GM23338 (cell line): ENCODE measurements around the gene PDSS2. TPM values are rescaled to one million over a fixed set of nuclear protein-coding genes. Genes with fewer than 3 reads are reported as not detected.

Experiments used
- ATAC-seq: fragments of 200-7000 bp; cut with Tn5 transposase; 3 replicates; pipeline ENCODE4 v1.9.1; 2020
- DNase-seq: peaks from one replicate; pipeline ENCODE4 v3.0.0-alpha.2; 2015; ENCODE audit warnings: low spot score
- H2AFZ ChIP-seq: fragments of 200-600 bp; sonication (generic); 2 replicates; pipeline ENCODE4 v1.8.0; 2016; ENCODE audit warnings: antibody characterized with exemption, mild to moderate bottlenecking, moderate library complexity
- H3F3A ChIP-seq: fragments of 200-600 bp; sonication (generic); replicated peaks from 2 replicates; pipeline ENCODE4 v1.8.0; 2017; ENCODE audit warnings: antibody characterized with exemption, mixed run types, low read depth
- H3K27ac ChIP-seq: fragments of 200-600 bp; sonication (generic); 2 replicates; pipeline ENCODE4 v1.6.1; 2016; ENCODE audit warnings: low read depth
- H3K27me3 ChIP-seq: fragments of 200-600 bp; sonication (generic); 2 replicates; pipeline ENCODE4 v1.8.0; 2016; ENCODE audit warnings: mild to moderate bottlenecking, mixed run types, moderate library complexity; ENCODE audit not compliant: insufficient read depth
- H3K36me3 ChIP-seq: fragments of 200-600 bp; sonication (generic); 2 replicates; pipeline ENCODE4 v1.8.0; 2016; ENCODE audit warnings: mild to moderate bottlenecking; ENCODE audit not compliant: insufficient read depth
- H3K4me1 ChIP-seq: fragments of 200-600 bp; sonication (generic); 2 replicates; pipeline ENCODE4 v1.8.0; 2016; ENCODE audit warnings: mild to moderate bottlenecking, moderate library complexity; ENCODE audit not compliant: insufficient read depth
- H3K4me2 ChIP-seq: fragments of 200-600 bp; sonication (generic); 2 replicates; pipeline ENCODE4 v1.7.1; 2017; ENCODE audit warnings: mixed run types
- H3K4me3 ChIP-seq: fragments of 200-600 bp; sonication (generic); 2 replicates; pipeline ENCODE4 v1.6.1; 2016; ENCODE audit warnings: mixed run types
- H3K79me2 ChIP-seq: fragments of 200-600 bp; sonication (generic); replicated peaks from 2 replicates; pipeline ENCODE4 v1.8.0; 2017; ENCODE audit warnings: mild to moderate bottlenecking; ENCODE audit not compliant: insufficient read depth
- H3K9me2 ChIP-seq: fragments of 200-600 bp; sonication (generic); 2 replicates; pipeline ENCODE4 v1.8.0; 2017; ENCODE audit not compliant: insufficient read depth
- H4K20me1 ChIP-seq: fragments of 200-600 bp; sonication (generic); replicated peaks from 2 replicates; pipeline ENCODE4 v1.8.0; 2017; ENCODE audit warnings: mild to moderate bottlenecking; ENCODE audit not compliant: insufficient read depth
- H3K27ac Mint-ChIP-seq: 2 replicates; pipeline ENCODE4 v1.8.0; 2020; ENCODE audit warnings: inconsistent platforms, mild to moderate bottlenecking, moderate library complexity, mixed read lengths
- H3K27me3 Mint-ChIP-seq: 3 replicates; pipeline ENCODE4 v1.8.0; 2022; ENCODE audit warnings: low read depth, mild to moderate bottlenecking, moderate library complexity, mixed read lengths, inconsistent platforms; ENCODE audit not compliant: insufficient read depth, poor library complexity
- H3K36me3 Mint-ChIP-seq: 3 replicates; pipeline ENCODE4 v1.8.0; 2021; ENCODE audit warnings: low read depth, mild to moderate bottlenecking, inconsistent platforms, moderate library complexity, mixed read lengths
- H3K4me1 Mint-ChIP-seq: 3 replicates; pipeline ENCODE4 v1.8.0; 2020; ENCODE audit warnings: mild to moderate bottlenecking, inconsistent platforms, mixed read lengths
- H3K4me3 Mint-ChIP-seq: 3 replicates; pipeline ENCODE4 v1.8.0; 2021; ENCODE audit warnings: moderate library complexity, mild to moderate bottlenecking, inconsistent platforms, mixed read lengths
- H3K9me3 Mint-ChIP-seq: 3 replicates; pipeline ENCODE4 v1.8.0; 2020; ENCODE audit warnings: moderate library complexity, mild to moderate bottlenecking, inconsistent platforms, mixed read lengths
- CREB1 ChIP-seq: fragments of 250-450 bp; sonication (Bioruptor Pico); IDR thresholded peaks from 2 replicates; pipeline ENCODE4 v1.5.0; 2020; ENCODE audit warnings: low read depth, mild to moderate bottlenecking, moderate library complexity
- CTCF ChIP-seq, 2 experiments: fragments of 200-600 bp in 1 of 2; sonication (generic) in 1 of 2; conservative IDR thresholded peaks; 2 replicates each; pipeline versions ENCODE4 v1.5.1 to v1.6.1; 2016 to 2017; ENCODE audit warnings: antibody characterized with exemption in 2 of 2, low read depth in 2 of 2, mild to moderate bottlenecking in 2 of 2, moderate library complexity in 1 of 2
- EZH2 ChIP-seq: fragments of 200-600 bp; sonication (generic); IDR thresholded peaks from one replicate; pipeline ENCODE4 v1.8.0; 2017; ENCODE audit warnings: antibody characterized with exemption, mild to moderate bottlenecking, low read depth; ENCODE audit not compliant: unreplicated experiment
- EZH2phosphoT487 ChIP-seq: fragments of 200-600 bp; sonication (generic); IDR thresholded peaks from one replicate; pipeline ENCODE4 v1.8.1; 2018; ENCODE audit warnings: antibody characterized with exemption; ENCODE audit not compliant: unreplicated experiment
- JUNB ChIP-seq: IDR thresholded peaks from one replicate; pipeline ENCODE4 v1.6.1; 2016; ENCODE audit warnings: antibody characterized with exemption; ENCODE audit not compliant: unreplicated experiment
- NANOG ChIP-seq: IDR thresholded peaks from 2 replicates; pipeline ENCODE4 v1.6.1; 2016; ENCODE audit warnings: antibody characterized with exemption, borderline replicate concordance
- POLR2AphosphoS5 ChIP-seq: IDR thresholded peaks from 2 replicates; pipeline ENCODE4 v1.6.1; 2016; ENCODE audit warnings: antibody characterized with exemption, low read depth
- STAT1 ChIP-seq: IDR thresholded peaks from one replicate; pipeline ENCODE4 v1.6.1; 2016; ENCODE audit warnings: antibody characterized with exemption; ENCODE audit not compliant: unreplicated experiment
- ZNF114 ChIP-seq: fragments of 250-450 bp; sonication (Bioruptor Pico); IDR thresholded peaks from 2 replicates; pipeline ENCODE4 v1.5.0; 2020; ENCODE audit warnings: mild to moderate bottlenecking, moderate library complexity
- ZNF331 ChIP-seq: fragments of 250-450 bp; sonication (Bioruptor Pico); IDR thresholded peaks from 2 replicates; pipeline ENCODE4 v1.5.0; 2020; ENCODE audit warnings: low read depth, mild to moderate bottlenecking, moderate library complexity
- ZNF462 ChIP-seq: fragments of 250-450 bp; sonication (Bioruptor Pico); IDR thresholded peaks from 2 replicates; pipeline ENCODE4 v1.5.0; 2020; ENCODE audit warnings: mild to moderate bottlenecking, moderate library complexity
- polyA plus RNA-seq: library from polyadenylated mRNA; unstranded; fragments of >200 nt; fragmentation: Nextera tagmentation; extraction: Ambion mirVana; gene quantifications from 2 replicates; pipeline ENCODE4 v1.2.1, GENCODE V29; 2016
- total RNA-seq: library from RNA; depleted of rRNA; stranded (reverse); fragments of >200 nt; shearing (Covaris generic); gene quantifications from 2 replicates; pipeline ENCODE4 v1.2.3, GENCODE V29; 2014
- TF ChIP-seq, protein P1 (sequence below): IDR thresholded peaks from one replicate; pipeline ENCODE4 v1.6.1; 2018; ENCODE audit warnings: antibody characterized with exemption; ENCODE audit not compliant: unreplicated experiment
- TF ChIP-seq, protein P2 (sequence below): IDR thresholded peaks from 2 replicates; pipeline ENCODE4 v1.6.1; 2016; ENCODE audit warnings: antibody characterized with exemption

PDSS2 gene
- total and polyA plus RNA-seq, 2 experiments from 2014 or later = 7.3 to 16.7 TPM

DNA sequence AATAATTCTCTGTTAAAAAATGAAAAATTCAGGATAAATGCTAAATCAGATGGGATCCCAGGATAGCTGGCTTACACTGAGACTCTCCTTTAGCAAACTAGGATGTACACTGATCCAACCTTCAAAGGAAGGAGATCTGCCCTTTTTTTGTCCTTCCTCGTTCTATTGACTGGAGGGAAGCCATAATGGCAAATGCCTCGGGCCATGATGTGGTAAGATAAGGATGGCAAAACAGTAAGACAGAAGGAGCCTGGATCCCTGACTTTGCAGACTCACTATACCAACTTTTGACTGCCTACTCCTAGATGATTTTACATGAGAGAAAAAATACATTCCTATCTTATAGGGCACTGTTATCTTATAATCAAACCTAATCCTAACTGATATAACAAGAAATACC lies 187.1 kb downstream of the PDSS2 start:
- Histone ChIP-seq H4K20me1 (no peaks in the 10 kb centered on the region), H3K36me3 (no peaks in the 10 kb centered on the region), H3K79me2 (no peaks in the 10 kb centered on the region), H3K4me1 (peaks cover under 1% of the 10 kb centered on the region; the same call in 1 of the 2 replicates), H2AFZ (no peak overlapping the region), H3F3A (no peaks in the 10 kb centered on the region), H3K4me2 (no peak overlapping the region), H3K4me3 (no peak overlapping the region), H3K9me2 (no peaks in the 10 kb centered on the region), H3K27me3 (no peaks in the 10 kb centered on the region), H3K27ac (peak overlapping the region; percentile 30; the same call in 1 of the 2 replicates)
- no peak overlapping the region for H3K27ac Mint-ChIP-seq
- peaks cover 4% of the 10 kb centered on the region for H3K4me1 Mint-ChIP-seq
- H3K27me3 Mint-ChIP-seq = no peaks in the 10 kb centered on the region
- no peak for TF ChIP-seq ZNF331 (CRISPR knock-in tag)
- TF ChIP-seq EZH2 = no peak
- TF ChIP-seq, protein P1, sequence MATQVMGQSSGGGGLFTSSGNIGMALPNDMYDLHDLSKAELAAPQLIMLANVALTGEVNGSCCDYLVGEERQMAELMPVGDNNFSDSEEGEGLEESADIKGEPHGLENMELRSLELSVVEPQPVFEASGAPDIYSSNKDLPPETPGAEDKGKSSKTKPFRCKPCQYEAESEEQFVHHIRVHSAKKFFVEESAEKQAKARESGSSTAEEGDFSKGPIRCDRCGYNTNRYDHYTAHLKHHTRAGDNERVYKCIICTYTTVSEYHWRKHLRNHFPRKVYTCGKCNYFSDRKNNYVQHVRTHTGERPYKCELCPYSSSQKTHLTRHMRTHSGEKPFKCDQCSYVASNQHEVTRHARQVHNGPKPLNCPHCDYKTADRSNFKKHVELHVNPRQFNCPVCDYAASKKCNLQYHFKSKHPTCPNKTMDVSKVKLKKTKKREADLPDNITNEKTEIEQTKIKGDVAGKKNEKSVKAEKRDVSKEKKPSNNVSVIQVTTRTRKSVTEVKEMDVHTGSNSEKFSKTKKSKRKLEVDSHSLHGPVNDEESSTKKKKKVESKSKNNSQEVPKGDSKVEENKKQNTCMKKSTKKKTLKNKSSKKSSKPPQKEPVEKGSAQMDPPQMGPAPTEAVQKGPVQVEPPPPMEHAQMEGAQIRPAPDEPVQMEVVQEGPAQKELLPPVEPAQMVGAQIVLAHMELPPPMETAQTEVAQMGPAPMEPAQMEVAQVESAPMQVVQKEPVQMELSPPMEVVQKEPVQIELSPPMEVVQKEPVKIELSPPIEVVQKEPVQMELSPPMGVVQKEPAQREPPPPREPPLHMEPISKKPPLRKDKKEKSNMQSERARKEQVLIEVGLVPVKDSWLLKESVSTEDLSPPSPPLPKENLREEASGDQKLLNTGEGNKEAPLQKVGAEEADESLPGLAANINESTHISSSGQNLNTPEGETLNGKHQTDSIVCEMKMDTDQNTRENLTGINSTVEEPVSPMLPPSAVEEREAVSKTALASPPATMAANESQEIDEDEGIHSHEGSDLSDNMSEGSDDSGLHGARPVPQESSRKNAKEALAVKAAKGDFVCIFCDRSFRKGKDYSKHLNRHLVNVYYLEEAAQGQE = no peak
- TF ChIP-seq POLR2AphosphoS5 = no peak
- TF ChIP-seq EZH2phosphoT487 = no peak
- TF ChIP-seq, protein P2, sequence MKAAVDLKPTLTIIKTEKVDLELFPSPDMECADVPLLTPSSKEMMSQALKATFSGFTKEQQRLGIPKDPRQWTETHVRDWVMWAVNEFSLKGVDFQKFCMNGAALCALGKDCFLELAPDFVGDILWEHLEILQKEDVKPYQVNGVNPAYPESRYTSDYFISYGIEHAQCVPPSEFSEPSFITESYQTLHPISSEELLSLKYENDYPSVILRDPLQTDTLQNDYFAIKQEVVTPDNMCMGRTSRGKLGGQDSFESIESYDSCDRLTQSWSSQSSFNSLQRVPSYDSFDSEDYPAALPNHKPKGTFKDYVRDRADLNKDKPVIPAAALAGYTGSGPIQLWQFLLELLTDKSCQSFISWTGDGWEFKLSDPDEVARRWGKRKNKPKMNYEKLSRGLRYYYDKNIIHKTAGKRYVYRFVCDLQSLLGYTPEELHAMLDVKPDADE = no peak
- TF ChIP-seq NANOG = no peak
- no peak for TF ChIP-seq ZNF462
- no peak for TF ChIP-seq JUNB
- no peak for TF ChIP-seq STAT1
- TF ChIP-seq CTCF (conservative IDR thresholded peaks at IDR 0.05; ENCODE audit: low read depth in 2 of 2) = no peak
- no peak for TF ChIP-seq ZNF114 (CRISPR knock-in tag)
- TF ChIP-seq CREB1 (CRISPR knock-in tag) = no peak
- DNase-seq (no peak), ATAC-seq (no peak)
- H3K4me3 Mint-ChIP-seq = no peak overlapping the region
- H3K9me3 Mint-ChIP-seq = no peaks in the 10 kb centered on the region
- no peaks in the 10 kb centered on the region for H3K36me3 Mint-ChIP-seq
